Epithelial cell of esophagus (primary cell): ENCODE data around the gene KPNA1.

Experiments
- DNase-seq: peaks from one replicate; pipeline ENCODE4 v3.0.0; 2010; ENCODE audit warnings: low read depth
- H3K4me3 ChIP-seq: 2 replicates; pipeline ENCODE4 v1.5.1; 2011; ENCODE audit warnings: mild to moderate bottlenecking, low read length, control low read depth
- TF ChIP-seq, protein P1 (sequence below): IDR thresholded peaks from 2 replicates; pipeline ENCODE4 v1.5.1; 2011; ENCODE audit warnings: low read depth, mild to moderate bottlenecking, low read length, control low read depth, inconsistent platforms; ENCODE audit not compliant: insufficient read depth; ENCODE audit errors: missing control alignments

KPNA1 gene

DNA sequence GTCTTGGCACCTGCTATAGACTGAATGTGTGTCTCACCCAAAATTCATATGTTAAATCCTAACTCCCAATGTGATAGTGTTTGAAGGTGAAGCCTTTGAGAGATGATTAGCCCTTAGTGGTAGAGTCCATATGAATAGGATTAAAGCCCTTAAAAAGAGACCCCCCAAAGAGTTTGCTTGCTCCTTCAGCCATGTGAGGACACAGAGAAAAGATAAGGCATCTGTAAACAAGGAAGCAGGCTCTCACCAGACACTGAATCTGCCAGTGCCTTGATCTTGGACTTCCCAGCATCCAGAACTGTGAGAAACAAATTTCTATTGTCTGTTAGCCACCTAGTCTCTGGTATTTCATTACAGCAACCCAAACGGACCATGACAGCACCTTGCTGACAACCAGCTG is 16.6 kb downstream of the KPNA1 start:
- DNase-seq = no peak
- TF ChIP-seq, protein P1, sequence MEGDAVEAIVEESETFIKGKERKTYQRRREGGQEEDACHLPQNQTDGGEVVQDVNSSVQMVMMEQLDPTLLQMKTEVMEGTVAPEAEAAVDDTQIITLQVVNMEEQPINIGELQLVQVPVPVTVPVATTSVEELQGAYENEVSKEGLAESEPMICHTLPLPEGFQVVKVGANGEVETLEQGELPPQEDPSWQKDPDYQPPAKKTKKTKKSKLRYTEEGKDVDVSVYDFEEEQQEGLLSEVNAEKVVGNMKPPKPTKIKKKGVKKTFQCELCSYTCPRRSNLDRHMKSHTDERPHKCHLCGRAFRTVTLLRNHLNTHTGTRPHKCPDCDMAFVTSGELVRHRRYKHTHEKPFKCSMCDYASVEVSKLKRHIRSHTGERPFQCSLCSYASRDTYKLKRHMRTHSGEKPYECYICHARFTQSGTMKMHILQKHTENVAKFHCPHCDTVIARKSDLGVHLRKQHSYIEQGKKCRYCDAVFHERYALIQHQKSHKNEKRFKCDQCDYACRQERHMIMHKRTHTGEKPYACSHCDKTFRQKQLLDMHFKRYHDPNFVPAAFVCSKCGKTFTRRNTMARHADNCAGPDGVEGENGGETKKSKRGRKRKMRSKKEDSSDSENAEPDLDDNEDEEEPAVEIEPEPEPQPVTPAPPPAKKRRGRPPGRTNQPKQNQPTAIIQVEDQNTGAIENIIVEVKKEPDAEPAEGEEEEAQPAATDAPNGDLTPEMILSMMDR = no peak
- H3K4me3 ChIP-seq = no peak overlapping the region

DNA sequence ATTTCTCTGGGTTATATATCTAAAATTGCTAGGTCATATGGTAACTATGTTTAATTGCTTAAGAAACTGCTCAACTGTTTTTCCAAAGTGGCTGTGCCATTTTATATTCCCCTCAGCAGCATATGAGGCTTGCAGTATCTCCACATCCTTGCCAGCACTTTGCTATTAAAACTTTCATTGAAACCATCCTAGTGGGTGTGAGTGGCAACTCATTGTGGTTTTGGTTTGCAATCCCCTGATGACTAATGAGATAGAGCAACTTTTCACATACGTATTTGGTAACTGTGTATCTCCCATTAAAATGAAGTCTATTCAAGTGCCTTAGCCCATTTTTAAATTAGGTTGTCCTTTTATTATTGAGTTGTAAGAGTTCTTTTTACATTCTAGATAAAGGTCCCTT is 17.3 kb downstream of the KPNA1 start:
- H3K4me3 ChIP-seq = no peak overlapping the region
- TF ChIP-seq, protein P1 = no peak
- DNase-seq = peak; percentile 94

DNA sequence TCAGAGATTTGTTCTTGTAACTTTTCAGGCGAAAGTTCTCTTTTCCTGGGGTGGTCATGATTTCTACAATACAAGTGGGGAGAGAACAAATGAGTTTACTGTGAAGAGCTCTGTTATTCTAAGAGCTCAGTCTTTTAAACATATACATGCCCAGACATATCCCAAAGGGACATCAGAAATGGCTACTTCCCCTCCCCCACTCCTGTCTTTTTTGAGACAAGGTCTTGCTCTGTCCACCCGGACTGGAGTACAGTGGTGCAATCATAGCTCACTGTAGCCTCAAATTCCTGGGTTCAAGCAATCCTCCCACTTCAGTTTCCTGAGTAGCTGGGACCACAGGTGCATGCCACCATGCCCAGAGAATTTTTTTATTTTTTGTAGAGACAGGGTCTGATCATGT is 18.2 kb downstream of the KPNA1 start:
- H3K4me3 ChIP-seq = peak overlapping the region; percentile 52
- peak; percentile 45 for DNase-seq
- TF ChIP-seq, protein P1 = no peak

DNA sequence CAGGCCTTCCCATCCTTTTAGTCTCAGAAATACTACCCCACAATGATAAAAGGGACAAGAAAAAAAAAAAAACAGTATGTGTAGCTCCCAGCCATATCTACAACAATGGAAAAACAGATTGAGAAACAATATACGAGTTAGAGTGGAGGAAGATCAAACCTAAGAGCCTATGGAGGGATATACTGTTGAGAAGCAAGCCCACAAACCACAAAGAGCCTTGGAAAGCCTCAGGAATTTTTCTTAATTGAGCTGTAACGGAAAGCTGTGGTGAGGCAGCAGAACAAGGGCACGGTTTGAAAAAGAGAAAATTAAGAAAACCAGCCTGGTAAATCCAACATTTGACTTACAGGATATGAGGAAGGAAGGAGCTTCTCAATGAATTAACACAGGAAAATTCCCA is 21.4 kb downstream of the KPNA1 start:
- no peak overlapping the region for H3K4me3 ChIP-seq
- no peak for DNase-seq
- TF ChIP-seq, protein P1 = no peak

DNA sequence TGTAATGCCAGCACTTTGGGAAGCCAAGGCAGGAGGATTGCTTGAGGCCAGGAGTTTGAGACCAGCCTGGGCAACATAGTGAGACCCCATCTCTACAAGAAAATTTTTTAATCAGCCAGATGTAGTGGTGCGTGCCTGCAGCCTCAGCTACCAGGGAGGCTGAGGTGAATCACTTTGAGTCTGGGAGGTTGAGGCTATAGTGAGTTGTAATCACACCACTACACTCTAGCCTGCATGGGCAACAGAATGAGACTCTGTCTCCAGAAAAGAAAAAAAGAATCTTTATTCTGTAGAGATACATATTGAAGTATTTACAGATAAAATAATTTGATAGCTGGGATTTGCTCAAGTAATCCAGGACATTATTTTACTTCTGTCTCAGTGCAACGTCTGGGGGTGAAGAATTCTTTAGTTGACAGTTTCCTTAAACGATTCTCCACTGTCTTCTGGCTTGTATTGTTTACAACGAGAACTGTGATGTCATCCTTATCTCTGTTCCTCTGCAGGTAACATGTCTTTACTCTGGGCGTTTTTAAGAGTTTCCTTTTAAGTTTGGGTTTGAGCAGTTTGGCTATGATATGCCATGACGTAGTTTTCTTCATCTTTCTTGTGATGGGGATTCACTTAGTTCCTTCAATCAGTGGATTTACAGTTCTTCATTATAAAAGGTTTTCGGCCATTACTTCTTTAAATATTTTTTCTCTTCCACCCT is 26.3 kb downstream of the KPNA1 start:
- TF ChIP-seq, protein P1 = no peak
- no peak for DNase-seq
- no peak overlapping the region for H3K4me3 ChIP-seq

DNA sequence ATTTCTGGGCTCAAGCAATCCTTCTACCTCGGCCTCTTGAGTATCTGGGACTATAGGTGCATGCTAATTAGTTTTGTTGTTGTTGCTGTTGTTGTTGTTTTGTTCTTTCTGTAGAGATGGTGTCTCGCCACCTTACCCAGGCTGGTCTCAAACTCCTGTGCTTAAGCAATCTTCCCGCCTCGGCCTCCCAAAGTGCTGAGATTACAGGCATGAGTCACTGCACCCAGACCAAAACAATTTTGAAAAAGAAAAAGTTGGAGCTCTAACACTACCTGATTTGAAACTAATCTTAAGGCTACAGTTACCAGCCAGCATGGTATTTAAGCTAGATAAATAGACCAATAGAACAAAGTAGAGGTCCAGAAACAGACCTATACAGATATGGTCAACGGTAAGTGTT is 29.8 kb downstream of the KPNA1 start:
- DNase-seq = peak; percentile 74
- TF ChIP-seq, protein P1 = no peak
- H3K4me3 ChIP-seq = no peak overlapping the region

DNA sequence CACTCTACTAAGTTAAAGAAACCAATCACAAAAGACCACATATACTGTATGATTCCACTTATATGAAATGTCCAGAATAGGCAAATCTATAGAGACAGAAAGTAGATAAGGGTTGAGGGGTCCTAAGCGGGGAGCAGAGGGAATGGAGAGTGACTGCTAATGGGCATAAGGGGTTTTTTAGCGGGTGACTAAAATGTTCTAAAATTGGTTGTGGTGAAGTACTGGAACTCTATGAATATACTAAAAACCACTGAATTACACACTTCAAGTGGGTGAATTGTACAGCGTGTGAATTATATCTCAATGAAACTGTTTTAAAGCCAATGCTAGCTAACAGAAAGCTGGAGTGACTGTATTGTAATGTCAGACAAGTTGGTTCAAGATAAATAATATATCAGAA is 33.3 kb downstream of the KPNA1 start:
- H3K4me3 ChIP-seq = no peak overlapping the region
- TF ChIP-seq, protein P1 = no peak
- no peak for DNase-seq
